Right lobe of liver (tissue), 6 donors: ENCODE measurements around the gene NAV2. TPM values are rescaled to one million over a fixed set of nuclear protein-coding genes. Genes with fewer than 3 reads are reported as not detected.

Source experiments
- ATAC-seq, 4 donors: fragments of 200-7000 bp; cut with Tn5 transposase; one replicate each; pipeline ENCODE4 v1.9.1; 2020; ENCODE audit warnings: mild to moderate bottlenecking in 4 of 4, moderate library complexity in 4 of 4
- DNase-seq, 3 donors: peaks; one replicate each; pipeline ENCODE4 v3.0.0-alpha.2; 2020
- H3K27ac ChIP-seq, 3 donors: fragments of 200-600 bp; one replicate each; pipeline ENCODE4 v1.8.0; 2022
- H3K27me3 ChIP-seq, 2 donors: fragments of 200-600 bp; one replicate each; pipeline ENCODE4 v1.8.0; 2022
- H3K36me3 ChIP-seq, 4 donors: fragments of 200-600 bp; sonication (generic) in 1 of 4; one replicate each; pipeline versions ENCODE4 v1.5.1 to v1.8.0; 2017 to 2022; ENCODE audit warnings: control low read depth in 1 of 4
- H3K4me1 ChIP-seq, 4 donors: fragments of 200-600 bp; sonication (generic) in 1 of 4; one replicate each; pipeline versions ENCODE4 v1.5.1 to v1.8.0; 2017 to 2022; ENCODE audit warnings: control low read depth in 1 of 4
- H3K4me3 ChIP-seq, 3 donors: fragments of 200-600 bp; one replicate each; pipeline ENCODE4 v1.8.0; 2022
- H3K9me3 ChIP-seq, 4 donors: fragments of 200-600 bp; sonication (generic) in 1 of 4; one replicate each; pipeline versions ENCODE4 v1.5.1 to v1.8.0; 2017 to 2022; ENCODE audit warnings: control low read depth in 1 of 4
- POLR2A ChIP-seq: fragments of 450-650 bp; IDR thresholded peaks from one replicate; pipeline ENCODE4 v1.6.1; 2017; ENCODE audit warnings: antibody characterized with exemption, mild to moderate bottlenecking
- WGBS: methylation state at CpG from one replicate; pipeline ENCODE4 v1.1.6; 2018; ENCODE audit warnings: low coverage, low lambda C conversion rate; ENCODE audit not compliant: insufficient coverage; ENCODE audit errors: missing lambda C conversion rate; 5-methylcytosine and 5-hydroxymethylcytosine counted together
- intact Hi-C, 2 donors: fragments of 100-400 bp; cut with DNase I; formaldehyde crosslinking; loops; one replicate each; pipeline versions ENCODE4 v1.11.2 to v1.14.1; 2022
- total RNA-seq, 6 experiments: library from RNA; depleted of rRNA in 2 of 6; stranded (reverse); fragments of >200 nt in 2 of 6; fragmentation: NEBNext Ultra II Directional in 3 of 6; extraction: Animal tissue kit (Norgen Biotek cat#: 25700) in 3 of 6; gene quantifications; one replicate each; pipeline versions ENCODE4 v1.1.0 to v1.2.4, GENCODE V29; 2016 to 2023
- TF ChIP-seq, protein P1 (sequence below), 4 donors: fragments of 200-600 bp in 3 of 4; fragments of 450-650 bp in 1 of 4; IDR thresholded peaks; one replicate each; pipeline versions ENCODE4 v1.5.1 to v1.8.0; 2016 to 2022; ENCODE audit warnings: antibody characterized with exemption in 4 of 4, mild to moderate bottlenecking in 2 of 4
- donor health status: DM: no; HTN: yes; CAD: no.
- donor health status: DM: no; HTN: no; CAD: no.
- donor health status: DM: no; HTN: no; CAD: no.
- donor health status: DM: no; HTN: yes; CAD: no.
- donor health status: DM: no; HTN: yes; CAD: no.

NAV2 gene
- total RNA-seq, 6 experiments from 2014 or later = 15.5 to 69.2 (median 37.1) TPM

DNA sequence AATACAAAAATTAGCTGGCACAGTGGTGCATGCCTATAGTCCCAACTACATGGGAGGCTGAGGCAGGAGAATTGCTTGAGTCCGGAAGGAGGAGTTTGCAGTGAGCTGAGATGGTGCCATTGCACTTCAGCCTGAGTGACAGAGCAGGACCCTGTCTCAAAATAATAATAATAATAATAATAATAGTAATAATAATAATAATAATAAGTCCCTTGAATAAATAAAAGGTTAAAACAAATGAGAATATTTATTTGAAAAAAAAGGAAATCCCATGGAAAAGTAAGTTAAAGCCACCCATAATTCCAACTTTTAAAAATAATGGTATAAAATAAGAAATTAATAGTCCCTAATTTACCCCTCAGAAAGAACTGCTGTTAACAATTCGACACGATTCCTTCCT, 10.0 kb upstream of the NAV2 start:
- Histone ChIP-seq H3K4me3 (no peak overlapping the region), H3K9me3 (no peaks in the 10 kb centered on the region), H3K4me1 (peaks cover 0 to 16% (median 4%) of the 10 kb centered on the region in 4 donors), H3K36me3 (no peaks in the 10 kb centered on the region), H3K27me3 (no peaks in the 10 kb centered on the region), H3K27ac (no peak overlapping the region)
- intact Hi-C loops = no loop called here
- DNase-seq (no peak), ATAC-seq (no peak)
- WGBS = 88% methylated on average over 3 of the region's 3 CpGs
- no peak for TF ChIP-seq POLR2A

DNA sequence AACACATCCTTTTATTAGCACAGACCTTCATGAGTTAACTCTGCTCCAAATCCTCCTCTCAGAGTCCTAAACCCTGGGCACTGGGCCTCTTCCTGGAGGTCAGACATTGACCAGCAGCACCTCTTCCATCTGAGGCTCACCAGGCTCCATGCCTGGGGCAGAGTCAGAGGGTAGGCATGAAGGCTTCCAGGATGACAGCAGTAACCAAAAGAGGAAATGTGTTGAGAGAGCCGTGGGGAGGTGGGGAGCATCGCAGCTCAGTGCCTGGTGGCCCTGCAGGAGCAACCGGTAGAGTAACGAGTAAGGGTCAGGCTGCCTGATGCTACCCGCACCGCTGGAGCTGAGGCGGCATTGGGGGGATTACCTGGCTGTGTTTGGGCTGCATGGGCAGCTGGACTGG, 9.4 kb upstream of the NAV2 start:
- Histone ChIP-seq H3K36me3 (no peaks in the 10 kb centered on the region), H3K27ac (no peak overlapping the region), H3K4me3 (no peak overlapping the region), H3K27me3 (no peaks in the 10 kb centered on the region), H3K9me3 (no peaks in the 10 kb centered on the region), H3K4me1 (peaks cover 0 to 11% (median under 1%) of the 10 kb centered on the region in 4 donors)
- no peak for ATAC-seq
- intact Hi-C loops = no loop called here
- no peak for TF ChIP-seq POLR2A
- TF ChIP-seq, protein P1, sequence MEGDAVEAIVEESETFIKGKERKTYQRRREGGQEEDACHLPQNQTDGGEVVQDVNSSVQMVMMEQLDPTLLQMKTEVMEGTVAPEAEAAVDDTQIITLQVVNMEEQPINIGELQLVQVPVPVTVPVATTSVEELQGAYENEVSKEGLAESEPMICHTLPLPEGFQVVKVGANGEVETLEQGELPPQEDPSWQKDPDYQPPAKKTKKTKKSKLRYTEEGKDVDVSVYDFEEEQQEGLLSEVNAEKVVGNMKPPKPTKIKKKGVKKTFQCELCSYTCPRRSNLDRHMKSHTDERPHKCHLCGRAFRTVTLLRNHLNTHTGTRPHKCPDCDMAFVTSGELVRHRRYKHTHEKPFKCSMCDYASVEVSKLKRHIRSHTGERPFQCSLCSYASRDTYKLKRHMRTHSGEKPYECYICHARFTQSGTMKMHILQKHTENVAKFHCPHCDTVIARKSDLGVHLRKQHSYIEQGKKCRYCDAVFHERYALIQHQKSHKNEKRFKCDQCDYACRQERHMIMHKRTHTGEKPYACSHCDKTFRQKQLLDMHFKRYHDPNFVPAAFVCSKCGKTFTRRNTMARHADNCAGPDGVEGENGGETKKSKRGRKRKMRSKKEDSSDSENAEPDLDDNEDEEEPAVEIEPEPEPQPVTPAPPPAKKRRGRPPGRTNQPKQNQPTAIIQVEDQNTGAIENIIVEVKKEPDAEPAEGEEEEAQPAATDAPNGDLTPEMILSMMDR (IDR thresholded peaks at IDR 0.05) = no peak
- 84% methylated on average over 6 of the region's 7 CpGs for WGBS
- DNase-seq = no peak

DNA sequence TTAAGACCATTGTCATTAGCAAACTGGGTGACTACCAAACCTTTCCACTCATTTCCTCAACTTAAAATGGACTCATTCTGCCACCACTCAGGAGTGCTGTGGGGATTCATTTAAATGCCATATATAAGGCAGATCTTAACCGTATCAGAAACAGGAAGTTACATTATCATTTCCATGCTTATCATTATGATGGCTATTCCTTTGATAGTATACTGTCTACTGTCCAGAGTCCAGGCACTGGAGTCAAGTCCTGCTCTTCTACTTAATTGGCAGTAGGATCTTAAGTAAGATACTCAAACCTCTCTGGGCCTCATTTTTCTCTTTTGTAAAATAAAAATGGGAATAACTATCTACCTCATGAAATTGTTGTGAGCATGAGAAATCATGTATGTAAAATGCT, 8.4 kb upstream of the NAV2 start:
- H3K27ac ChIP-seq = no peak overlapping the region
- H3K4me3 ChIP-seq = no peak overlapping the region
- intact Hi-C loops = no loop called here
- ATAC-seq (no peak), DNase-seq (no peak)
- no peak for TF ChIP-seq POLR2A
- TF ChIP-seq, protein P1 (IDR thresholded peaks at IDR 0.05) = no peak
- H3K4me1 ChIP-seq = peaks cover 0 to 2% (median 0%) of the 10 kb centered on the region in 4 donors
- no peaks in the 10 kb centered on the region for H3K36me3 ChIP-seq
- no peaks in the 10 kb centered on the region for H3K27me3 ChIP-seq
- H3K9me3 ChIP-seq = no peaks in the 10 kb centered on the region
- WGBS = 50% methylated on average over 1 of the region's 1 CpG

DNA sequence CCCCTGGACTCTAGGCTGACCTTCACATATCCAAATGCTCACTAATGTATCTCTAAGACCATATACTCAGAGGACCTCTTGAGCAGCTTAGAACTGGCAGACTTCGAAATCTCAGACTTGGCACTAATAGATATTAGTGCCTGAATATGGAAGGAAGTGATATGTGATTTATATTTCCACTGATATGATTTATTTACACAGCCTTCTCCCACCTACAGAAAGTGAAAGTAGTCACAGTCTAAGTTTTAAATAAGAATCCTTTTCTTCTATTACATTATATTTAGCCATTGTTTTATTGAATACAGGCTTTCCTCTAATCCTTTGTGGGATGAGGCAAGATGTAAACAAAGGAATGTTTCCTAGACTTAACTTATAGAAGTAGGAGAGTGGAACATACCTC, 6.7 kb upstream of the NAV2 start:
- H3K4me1 ChIP-seq = no peaks in the 10 kb centered on the region
- intact Hi-C loops = no loop called here

DNA sequence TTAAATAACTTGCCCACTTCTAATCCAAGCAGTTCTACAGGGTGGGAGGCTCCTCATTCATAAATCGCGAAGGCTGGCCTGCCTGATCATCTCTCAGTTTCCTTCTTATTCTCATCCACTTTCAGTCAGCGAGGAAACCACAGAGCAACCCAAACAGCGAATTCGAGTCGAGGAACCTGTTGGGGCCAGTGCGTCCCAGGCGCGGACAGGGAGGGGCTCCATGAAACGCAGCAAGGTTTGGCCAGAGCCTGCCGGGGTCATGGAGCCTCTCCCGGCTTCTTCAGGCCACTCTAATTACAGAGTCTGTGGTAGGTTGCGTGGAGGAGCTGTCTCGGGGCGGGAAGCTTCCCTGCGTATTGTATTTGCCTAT, 741 bp upstream of the NAV2 start:
- H3K4me1 ChIP-seq = peaks cover 0 to 37% (median 12%) of the 10 kb centered on the region in 4 donors
- no peaks in the 10 kb centered on the region for H3K9me3 ChIP-seq
- H3K27me3 ChIP-seq = no peaks in the 10 kb centered on the region
- no peaks in the 10 kb centered on the region for H3K36me3 ChIP-seq
- DNase-seq = no peak
- ATAC-seq = peak in 3 of 4 donors; percentile 1 to 30 (median 5)
- WGBS = 17% methylated on average over 11 of the region's 16 CpGs
- peak overlapping the region; percentile 44 to 70 (median 52) for H3K4me3 ChIP-seq
- intact Hi-C loops = no loop called here
- TF ChIP-seq POLR2A = no peak
- TF ChIP-seq, protein P1 (IDR thresholded peaks at IDR 0.05) = no peak
- H3K27ac ChIP-seq = peak overlapping the region; percentile 80 to 92 (median 92)

More for the DNA sequence above, 6.7 kb upstream of the NAV2 start:
- TF ChIP-seq, protein P1 (IDR thresholded peaks at IDR 0.05) = no peak
- TF ChIP-seq POLR2A = no peak
- no peaks in the 10 kb centered on the region for H3K27me3 ChIP-seq
- 23% methylated on average over 1 of the region's 1 CpG for WGBS
- no peaks in the 10 kb centered on the region for H3K9me3 ChIP-seq
- no peaks in the 10 kb centered on the region for H3K36me3 ChIP-seq
- no peak overlapping the region for H3K27ac ChIP-seq
- H3K4me3 ChIP-seq = no peak overlapping the region
- ATAC-seq (no peak), DNase-seq (no peak)
